WERI-Rb-1 (cell line): ENCODE measurements around the gene OMA1.

Source experiments
- DNase-seq: peaks from one replicate; pipeline ENCODE4 v3.0.0-alpha.2; 2020
- H3K27ac ChIP-seq: fragments of 250-450 bp; sonication (Bioruptor Pico); 2 replicates; pipeline ENCODE4 v1.5.1; 2020; ENCODE audit warnings: mild to moderate bottlenecking, moderate library complexity
- H3K27me3 ChIP-seq: fragments of 250-450 bp; sonication (Bioruptor Pico); 2 replicates; pipeline ENCODE4 v1.5.1; 2021; ENCODE audit warnings: mild to moderate bottlenecking, low read depth, moderate library complexity; ENCODE audit not compliant: insufficient read depth, severe bottlenecking
- H3K36me3 ChIP-seq: fragments of 250-450 bp; sonication (Bioruptor Pico); 2 replicates; pipeline ENCODE4 v1.5.1; 2020; ENCODE audit warnings: mild to moderate bottlenecking, moderate library complexity
- H3K4me3 ChIP-seq: 2 replicates; pipeline ENCODE4 v1.5.1; 2011; ENCODE audit warnings: low read depth, mild to moderate bottlenecking, control low read depth, low read length
- H3K9me3 ChIP-seq: fragments of 250-450 bp; sonication (Bioruptor Pico); 2 replicates; pipeline ENCODE4 v1.5.1; 2021; ENCODE audit warnings: mild to moderate bottlenecking, moderate library complexity; ENCODE audit not compliant: severe bottlenecking
- TF ChIP-seq, protein P1 (sequence below): IDR thresholded peaks from 2 replicates; pipeline ENCODE4 v1.5.1; 2011; ENCODE audit warnings: low read depth, mild to moderate bottlenecking, control low read depth, inconsistent platforms, low read length

OMA1 gene

DNA sequence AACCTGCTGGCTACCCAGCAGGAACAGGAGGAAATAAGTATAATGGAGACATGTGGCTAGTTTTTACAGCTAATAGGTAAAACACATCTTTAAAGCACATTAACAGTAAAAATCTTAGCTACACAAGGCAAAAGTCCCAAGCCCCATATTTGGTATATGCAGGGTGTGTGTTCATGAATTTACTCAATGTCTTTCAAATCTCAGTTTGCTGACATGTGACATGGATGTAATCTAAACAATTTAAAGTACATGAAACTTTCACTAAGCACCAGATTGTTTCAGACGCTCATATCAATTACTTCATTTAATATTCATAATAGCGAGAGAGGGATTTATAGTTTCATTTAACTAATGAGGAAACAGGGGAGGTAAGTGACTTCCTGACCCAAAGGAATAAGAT lies 26.6 kb upstream of the OMA1 start:
- Histone ChIP-seq H3K4me3 (no peak overlapping the region), H3K27ac (no peak overlapping the region), H3K9me3 (peaks cover 4% of the 10 kb centered on the region), H3K36me3 (no peaks in the 10 kb centered on the region), H3K27me3 (no peaks in the 10 kb centered on the region)
- TF ChIP-seq, protein P1, sequence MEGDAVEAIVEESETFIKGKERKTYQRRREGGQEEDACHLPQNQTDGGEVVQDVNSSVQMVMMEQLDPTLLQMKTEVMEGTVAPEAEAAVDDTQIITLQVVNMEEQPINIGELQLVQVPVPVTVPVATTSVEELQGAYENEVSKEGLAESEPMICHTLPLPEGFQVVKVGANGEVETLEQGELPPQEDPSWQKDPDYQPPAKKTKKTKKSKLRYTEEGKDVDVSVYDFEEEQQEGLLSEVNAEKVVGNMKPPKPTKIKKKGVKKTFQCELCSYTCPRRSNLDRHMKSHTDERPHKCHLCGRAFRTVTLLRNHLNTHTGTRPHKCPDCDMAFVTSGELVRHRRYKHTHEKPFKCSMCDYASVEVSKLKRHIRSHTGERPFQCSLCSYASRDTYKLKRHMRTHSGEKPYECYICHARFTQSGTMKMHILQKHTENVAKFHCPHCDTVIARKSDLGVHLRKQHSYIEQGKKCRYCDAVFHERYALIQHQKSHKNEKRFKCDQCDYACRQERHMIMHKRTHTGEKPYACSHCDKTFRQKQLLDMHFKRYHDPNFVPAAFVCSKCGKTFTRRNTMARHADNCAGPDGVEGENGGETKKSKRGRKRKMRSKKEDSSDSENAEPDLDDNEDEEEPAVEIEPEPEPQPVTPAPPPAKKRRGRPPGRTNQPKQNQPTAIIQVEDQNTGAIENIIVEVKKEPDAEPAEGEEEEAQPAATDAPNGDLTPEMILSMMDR = no peak
- no peak for DNase-seq

DNA sequence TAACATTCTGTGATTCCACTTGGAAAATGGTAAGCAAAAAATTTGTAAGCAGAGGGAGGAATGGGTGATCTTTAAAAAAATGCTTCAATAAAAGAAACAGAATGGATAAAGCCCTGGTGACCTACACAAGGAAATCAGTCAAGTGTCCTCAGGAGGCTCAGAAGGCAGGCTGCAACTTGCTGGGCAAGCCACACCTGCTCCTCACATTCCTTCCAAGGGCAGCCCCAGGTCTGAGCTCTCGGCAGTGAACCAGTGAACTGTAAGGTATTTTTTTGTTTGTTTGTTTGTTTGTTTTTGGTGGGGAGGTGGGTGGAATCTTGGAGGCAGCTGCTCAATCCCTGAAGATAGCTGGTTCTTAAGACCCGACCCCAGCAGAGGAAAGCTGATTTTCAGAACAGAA lies 26.2 kb upstream of the OMA1 start:
- TF ChIP-seq, protein P1 = no peak
- Histone ChIP-seq H3K4me3 (no peak overlapping the region), H3K36me3 (no peaks in the 10 kb centered on the region), H3K27me3 (no peaks in the 10 kb centered on the region), H3K9me3 (peaks cover 4% of the 10 kb centered on the region), H3K27ac (no peak overlapping the region)
- no peak for DNase-seq

DNA sequence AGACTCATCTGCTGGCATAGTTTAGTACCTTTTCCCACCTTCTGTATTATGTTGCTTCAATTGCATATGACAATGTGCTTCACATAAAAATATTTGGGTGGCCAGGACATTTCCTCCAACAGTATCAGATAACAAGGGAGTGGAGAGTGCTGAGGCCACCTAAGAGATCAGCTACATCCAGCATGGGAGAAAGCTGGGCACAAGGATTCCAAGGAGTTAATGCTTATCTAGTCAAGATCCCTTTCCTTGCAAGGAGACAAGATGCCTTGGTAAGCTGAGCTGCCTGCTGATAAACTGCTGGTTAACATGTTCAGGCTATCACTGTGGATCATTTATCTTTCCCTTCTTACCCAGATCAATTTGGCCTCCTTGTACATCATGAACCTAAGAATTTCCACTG lies 25.1 kb upstream of the OMA1 start:
- DNase-seq = no peak
- Histone ChIP-seq H3K4me3 (no peak overlapping the region), H3K27me3 (no peaks in the 10 kb centered on the region), H3K9me3 (peaks cover 4% of the 10 kb centered on the region), H3K27ac (no peak overlapping the region), H3K36me3 (no peaks in the 10 kb centered on the region)
- TF ChIP-seq, protein P1 = no peak

DNA sequence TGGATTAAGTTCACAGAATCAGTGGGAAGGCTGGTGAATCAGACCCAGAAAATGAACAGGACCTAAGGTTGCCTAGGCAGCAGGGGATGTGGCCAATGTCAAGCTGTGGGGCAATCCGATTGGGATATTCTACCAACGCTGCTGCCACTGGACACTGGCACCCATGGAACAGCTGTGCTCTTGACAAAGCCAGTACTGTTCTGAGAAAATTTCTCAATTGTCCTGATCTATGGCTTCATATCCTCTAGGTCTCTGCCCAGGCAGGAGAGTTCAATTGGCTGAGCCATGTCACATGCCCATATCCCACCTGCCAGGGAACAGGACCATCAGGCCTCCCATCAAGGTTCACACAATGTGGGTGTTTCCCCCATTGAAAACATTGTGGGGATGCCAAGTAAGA lies 24.3 kb upstream of the OMA1 start:
- H3K36me3 ChIP-seq = no peaks in the 10 kb centered on the region

DNA sequence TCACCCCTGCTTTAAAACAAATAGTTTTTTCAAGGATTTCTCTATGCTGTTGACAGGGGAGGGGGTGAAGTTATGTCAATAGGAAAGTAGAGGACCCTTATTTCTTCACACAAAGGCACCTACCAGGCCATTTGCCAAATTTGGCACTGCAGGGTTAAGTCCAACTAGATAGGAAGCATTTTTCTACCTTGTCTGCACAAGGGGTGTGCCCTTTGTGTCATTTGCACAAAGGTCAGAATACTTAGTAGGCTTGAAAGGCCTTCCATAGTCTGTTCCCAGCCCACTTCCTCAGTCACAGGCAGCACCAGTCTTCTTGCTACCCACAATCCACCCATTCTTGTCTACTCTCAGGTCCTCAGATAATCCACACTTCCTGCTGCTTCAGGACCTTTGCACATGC lies 23.6 kb upstream of the OMA1 start:
- Histone ChIP-seq H3K27me3 (no peaks in the 10 kb centered on the region), H3K36me3 (no peaks in the 10 kb centered on the region), H3K9me3 (no peaks in the 10 kb centered on the region), H3K4me3 (no peak overlapping the region), H3K27ac (no peak overlapping the region)
- no peak for DNase-seq
- TF ChIP-seq, protein P1 = no peak

More for the DNA sequence above, 24.3 kb upstream of the OMA1 start:
- H3K27ac ChIP-seq = no peak overlapping the region
- no peaks in the 10 kb centered on the region for H3K27me3 ChIP-seq
- no peak overlapping the region for H3K4me3 ChIP-seq
- no peak for DNase-seq
- TF ChIP-seq, protein P1 = no peak
- no peaks in the 10 kb centered on the region for H3K9me3 ChIP-seq

DNA sequence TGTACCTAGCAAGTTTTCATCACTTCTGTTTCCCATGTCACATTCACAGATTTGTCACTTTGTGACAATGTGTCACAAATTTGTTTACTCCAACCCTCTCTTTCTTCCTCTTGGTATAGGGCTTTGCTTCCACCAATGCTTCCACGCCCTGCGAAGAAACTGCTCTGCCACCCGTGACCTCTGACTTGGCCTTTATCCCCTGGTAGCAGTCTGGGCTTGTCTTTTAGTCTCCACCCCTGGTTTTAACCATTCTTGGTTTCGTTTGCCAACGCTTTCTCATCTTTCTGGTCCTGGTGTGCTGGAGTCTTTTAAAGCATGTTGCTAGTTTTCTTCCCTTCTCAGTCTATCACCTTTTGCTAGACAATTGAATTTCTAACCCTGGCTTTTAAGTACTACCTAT lies 22.4 kb upstream of the OMA1 start:
- no peaks in the 10 kb centered on the region for H3K27me3 ChIP-seq
- H3K4me3 ChIP-seq = no peak overlapping the region
- no peaks in the 10 kb centered on the region for H3K36me3 ChIP-seq
- H3K9me3 ChIP-seq = no peaks in the 10 kb centered on the region
- H3K27ac ChIP-seq = no peak overlapping the region
- TF ChIP-seq, protein P1 = no peak
- no peak for DNase-seq
